ENCODE results near the gene OR2S2.

- TF ChIP-seq, protein P1, sequence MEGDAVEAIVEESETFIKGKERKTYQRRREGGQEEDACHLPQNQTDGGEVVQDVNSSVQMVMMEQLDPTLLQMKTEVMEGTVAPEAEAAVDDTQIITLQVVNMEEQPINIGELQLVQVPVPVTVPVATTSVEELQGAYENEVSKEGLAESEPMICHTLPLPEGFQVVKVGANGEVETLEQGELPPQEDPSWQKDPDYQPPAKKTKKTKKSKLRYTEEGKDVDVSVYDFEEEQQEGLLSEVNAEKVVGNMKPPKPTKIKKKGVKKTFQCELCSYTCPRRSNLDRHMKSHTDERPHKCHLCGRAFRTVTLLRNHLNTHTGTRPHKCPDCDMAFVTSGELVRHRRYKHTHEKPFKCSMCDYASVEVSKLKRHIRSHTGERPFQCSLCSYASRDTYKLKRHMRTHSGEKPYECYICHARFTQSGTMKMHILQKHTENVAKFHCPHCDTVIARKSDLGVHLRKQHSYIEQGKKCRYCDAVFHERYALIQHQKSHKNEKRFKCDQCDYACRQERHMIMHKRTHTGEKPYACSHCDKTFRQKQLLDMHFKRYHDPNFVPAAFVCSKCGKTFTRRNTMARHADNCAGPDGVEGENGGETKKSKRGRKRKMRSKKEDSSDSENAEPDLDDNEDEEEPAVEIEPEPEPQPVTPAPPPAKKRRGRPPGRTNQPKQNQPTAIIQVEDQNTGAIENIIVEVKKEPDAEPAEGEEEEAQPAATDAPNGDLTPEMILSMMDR (IDR thresholded peaks at IDR 0.05 in 4 of 5, conservative IDR thresholded peaks at IDR 0.05 in 1 of 5): no peak
- no peak for TF ChIP-seq POLR2A (IDR thresholded peaks at IDR 0.05)
Measured at GRCh38 chr9:35998333-35998732, 40.4 kb upstream of the OR2S2 start.

All from gastrocnemius medialis (tissue), 4 donors.